SK-N-MC (cell line): ENCODE data around the gene SSH3.
A peak's percentile ranks its signal among the peaks of the same experiment; 100 is the strongest.

Experiments used
- DNase-seq: peaks from one replicate; pipeline ENCODE4 v3.0.0-alpha.2; 2011; ENCODE audit warnings: low read depth, low spot score
- H3K27ac ChIP-seq: fragments of 200-600 bp; sonication (generic); 2 replicates; pipeline ENCODE4 v1.5.1; 2016; ENCODE audit warnings: mixed run types
- H3K36me3 ChIP-seq: fragments of 200-600 bp; sonication (generic); 2 replicates; pipeline ENCODE4 v1.6.1; 2017; ENCODE audit warnings: antibody characterized with exemption, low read length, mixed read lengths; ENCODE audit not compliant: insufficient read depth
- H3K4me3 ChIP-seq: fragments of 200-600 bp; sonication (generic); 2 replicates; pipeline ENCODE4 v1.5.1; 2016
- H3K9ac ChIP-seq: fragments of 200-600 bp; sonication (generic); 2 replicates; pipeline ENCODE4 v1.8.0; 2017; ENCODE audit warnings: mixed run types, mixed read lengths; ENCODE audit not compliant: insufficient read length
- H3K9me3 ChIP-seq: fragments of 200-600 bp; sonication (generic); 2 replicates; pipeline ENCODE4 v1.6.1; 2017; ENCODE audit warnings: low read depth, mild to moderate bottlenecking, antibody characterized with exemption, low read length, moderate library complexity, mixed read lengths
- EZH2 ChIP-seq: fragments of 200-600 bp; sonication (generic); IDR thresholded peaks from one replicate; pipeline ENCODE4 v1.6.1; 2017; ENCODE audit warnings: antibody characterized with exemption
- FOXP2 ChIP-seq: optimal IDR thresholded peaks from 2 replicates; pipeline ENCODE3; 2011; ENCODE audit warnings: mild to moderate bottlenecking, moderate library complexity; ENCODE audit not compliant: insufficient read depth; ENCODE audit errors: extremely low read length, control extremely low read depth
- POLR2AphosphoS5 ChIP-seq: IDR thresholded peaks from 2 replicates; pipeline ENCODE4 v1.6.1; 2012; ENCODE audit warnings: mild to moderate bottlenecking, low read depth, low read length, borderline replicate concordance

SSH3 gene

DNA sequence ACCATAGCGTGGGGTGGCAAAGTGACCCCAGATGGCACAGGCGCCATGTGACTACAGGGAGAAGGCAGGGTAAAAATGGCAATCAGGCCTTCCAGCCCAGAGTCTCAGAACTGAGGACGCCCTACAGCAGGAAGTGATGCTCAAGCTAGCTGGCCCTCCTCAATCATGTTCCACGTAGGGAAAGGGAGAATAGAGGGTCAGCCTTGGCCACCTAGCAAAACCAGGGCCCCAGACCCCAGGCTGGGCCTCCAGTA, 15.2 kb upstream of the SSH3 start:
- Histone ChIP-seq H3K4me3 (peak overlapping the region; percentile 86), H3K36me3 (peaks cover 43% of the 10 kb centered on the region), H3K9me3 (no peaks in the 10 kb centered on the region), H3K9ac (peak overlapping the region; percentile 74), H3K27ac (peak overlapping the region; percentile 97)
- TF ChIP-seq EZH2: no peak
- no peak for TF ChIP-seq FOXP2
- TF ChIP-seq POLR2AphosphoS5: no peak
- DNase-seq: no peak

DNA sequence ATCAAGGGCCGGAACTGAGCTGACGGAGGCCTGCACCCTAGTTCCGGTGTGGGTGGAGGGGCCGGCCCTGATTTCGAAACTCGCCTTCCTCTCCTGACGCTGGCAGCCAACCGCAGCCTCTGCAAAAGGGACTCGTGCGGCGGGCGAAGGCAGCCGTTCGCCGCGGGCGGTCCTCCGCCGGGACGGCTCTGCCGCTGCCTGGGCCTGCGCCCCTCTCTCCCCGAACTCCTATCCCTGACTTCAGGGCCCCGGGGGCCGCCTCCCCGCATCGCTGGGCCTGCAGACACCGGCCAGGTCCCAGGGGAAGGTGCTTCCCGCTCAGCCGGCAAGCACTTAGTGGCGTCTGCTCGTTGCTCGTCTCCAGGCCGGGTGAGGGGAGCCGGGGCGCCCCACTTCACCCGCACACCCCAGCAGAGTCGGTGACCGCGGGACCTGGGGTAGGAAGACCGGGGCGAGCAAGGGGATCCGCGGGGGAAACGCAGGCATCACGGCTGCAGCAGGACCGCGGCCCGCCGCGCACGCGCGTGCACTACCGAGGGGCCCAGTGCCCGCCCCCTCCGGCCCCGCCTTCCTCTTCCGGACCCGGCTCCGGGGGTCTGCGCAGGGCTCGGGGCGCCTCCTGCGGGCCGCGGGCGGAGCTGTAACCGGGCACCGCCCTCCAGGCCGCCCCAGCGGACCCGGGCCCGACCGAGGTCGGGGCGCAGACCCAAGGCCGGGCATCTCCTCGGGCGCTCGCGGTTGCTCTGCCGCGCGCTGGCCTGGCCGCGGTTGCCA, 14.7 kb upstream of the SSH3 start:
- no peaks in the 10 kb centered on the region for H3K9me3 ChIP-seq
- peak; percentile 80 for TF ChIP-seq FOXP2
- peak; percentile 79 for TF ChIP-seq POLR2AphosphoS5
- no peak for TF ChIP-seq EZH2
- H3K36me3 ChIP-seq: peaks cover 41% of the 10 kb centered on the region
- H3K9ac ChIP-seq: peak overlapping the region; percentile 74
- H3K4me3 ChIP-seq: peak overlapping the region; percentile 86
- DNase-seq: peak; percentile 22
- H3K27ac ChIP-seq: peak overlapping the region; percentile 97

GRCh38 chr11:67289226-67289650, 14.1 kb upstream of the SSH3 start, which contains the start of gene ANKRD13D:
ANKRD13D (plus strand) TSS chr11:67289303; CDS start chr11:67289461, 158 bp downstream.
- DNase-seq: no peak
- H3K36me3 ChIP-seq: peaks cover 41% of the 10 kb centered on the region
- H3K9me3 ChIP-seq: peaks cover 3% of the 10 kb centered on the region; the same call in 1 of the 2 replicates
- no peak for TF ChIP-seq EZH2
- no peak for TF ChIP-seq POLR2AphosphoS5
- no peak for TF ChIP-seq FOXP2
- H3K27ac ChIP-seq: peak within 1 kb of the TSS; percentile 97
- H3K9ac ChIP-seq: peak within 1 kb of the TSS; percentile 85
- peak within 1 kb of the TSS; percentile 86 for H3K4me3 ChIP-seq

DNA sequence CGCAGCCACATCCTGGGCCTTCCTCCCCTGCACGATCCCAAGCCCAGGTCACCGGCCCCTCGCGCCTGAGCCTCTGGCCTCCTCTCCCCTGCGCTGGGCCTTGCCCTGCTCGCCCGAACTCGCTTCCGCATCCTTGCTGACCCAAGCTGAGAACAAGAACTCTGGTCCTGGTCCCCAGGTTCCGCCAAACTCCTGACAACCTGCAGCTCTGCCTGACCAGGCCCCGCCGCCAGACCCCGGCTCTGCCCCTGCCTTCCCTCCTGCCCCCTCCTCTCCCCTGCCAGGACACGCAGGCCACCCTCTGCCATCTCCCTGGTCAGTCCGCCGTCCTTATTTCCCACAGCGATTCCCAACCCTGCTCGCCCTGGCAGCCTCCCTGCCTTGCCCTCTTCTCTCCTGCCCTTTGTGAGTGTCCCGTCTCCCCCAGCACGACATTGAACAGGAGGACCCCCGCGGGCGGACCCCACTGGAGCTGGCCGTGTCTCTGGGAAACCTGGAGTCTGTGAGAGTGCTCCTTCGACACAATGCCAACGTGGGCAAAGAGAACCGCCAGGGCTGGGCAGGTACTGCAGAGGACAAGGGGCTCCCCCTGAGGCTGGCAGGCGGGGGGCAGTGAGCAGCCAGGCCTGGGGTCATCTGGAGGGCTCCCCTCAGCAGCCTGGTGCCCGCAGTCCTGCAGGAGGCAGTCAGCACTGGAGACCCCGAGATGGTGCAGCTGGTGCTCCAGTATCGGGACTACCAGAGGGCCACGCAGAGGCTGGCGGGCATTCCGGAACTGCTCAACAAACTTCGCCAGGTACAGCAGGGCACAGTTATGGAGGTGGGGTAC, 13.5 kb upstream of the SSH3 start:
- no peak for TF ChIP-seq FOXP2
- no peak for TF ChIP-seq EZH2
- no peak for TF ChIP-seq POLR2AphosphoS5
- Histone ChIP-seq H3K9ac (peak overlapping the region; percentile 85), H3K9me3 (peaks cover 6% of the 10 kb centered on the region; the same call in 1 of the 2 replicates), H3K36me3 (peaks cover 45% of the 10 kb centered on the region), H3K27ac (no peak overlapping the region), H3K4me3 (peak overlapping the region; percentile 84)
- no peak for DNase-seq

GRCh38 chr11:67290801-67291200, 12.5 kb upstream of the SSH3 start:
- peak overlapping the region; percentile 85 for H3K9ac ChIP-seq
- DNase-seq: no peak
- H3K9me3 ChIP-seq: peaks cover 9% of the 10 kb centered on the region; the same call in 1 of the 2 replicates
- TF ChIP-seq EZH2 (no peak), POLR2AphosphoS5 (no peak), FOXP2 (no peak)
- 0 out of 2 replicates have a peak overlapping the region, but pooled peaks have one; percentile 84 for H3K4me3 ChIP-seq
- H3K27ac ChIP-seq: no peak overlapping the region
- H3K36me3 ChIP-seq: peaks cover 55% of the 10 kb centered on the region

DNA sequence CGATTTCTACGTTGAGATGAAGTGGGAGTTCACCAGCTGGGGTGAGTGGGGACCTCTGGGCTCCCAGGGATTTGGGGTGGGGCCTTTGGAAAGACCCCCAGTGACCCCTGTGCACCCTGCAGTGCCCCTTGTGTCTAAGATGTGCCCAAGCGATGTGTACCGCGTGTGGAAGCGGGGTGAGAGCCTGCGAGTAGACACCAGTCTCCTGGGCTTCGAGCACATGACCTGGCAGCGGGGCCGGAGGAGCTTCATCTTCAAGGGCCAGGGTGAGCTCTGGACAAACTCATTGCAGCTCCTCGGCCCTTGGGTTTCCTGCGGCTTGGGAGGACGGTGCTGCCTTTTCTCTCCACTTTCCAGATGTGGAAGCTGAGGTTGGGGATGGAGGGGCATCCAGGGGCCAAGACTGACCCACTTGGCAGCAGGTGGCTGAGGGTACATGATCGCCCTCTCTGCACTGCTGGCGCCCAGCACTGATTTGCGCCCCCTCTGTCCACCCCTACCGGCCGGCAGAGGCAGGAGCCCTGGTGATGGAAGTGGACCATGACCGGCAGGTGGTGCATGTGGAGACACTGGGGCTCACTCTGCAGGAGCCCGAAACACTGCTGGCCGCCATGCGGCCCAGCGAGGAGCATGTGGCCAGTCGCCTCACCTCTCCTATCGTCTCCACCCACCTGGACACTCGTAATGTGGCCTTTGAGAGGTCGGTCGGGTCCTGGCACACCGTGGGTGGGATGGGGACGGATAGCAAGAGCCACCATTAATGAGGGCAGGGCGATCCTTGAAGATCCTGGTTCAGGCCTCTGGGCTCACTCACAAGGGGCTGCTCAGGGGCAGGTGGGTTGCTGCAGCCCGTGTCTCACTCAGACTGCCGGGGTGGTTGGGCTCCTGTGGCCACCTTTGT, 11.6 kb upstream of the SSH3 start:
- peaks cover 10% of the 10 kb centered on the region; the same call in 1 of the 2 replicates for H3K9me3 ChIP-seq
- H3K27ac ChIP-seq: peak overlapping the region; percentile 21; the same call in 1 of the 2 replicates
- TF ChIP-seq POLR2AphosphoS5 (no peak), EZH2 (no peak), FOXP2 (no peak)
- H3K36me3 ChIP-seq: peaks cover 64% of the 10 kb centered on the region
- no peak overlapping the region for H3K4me3 ChIP-seq
- no peak for DNase-seq
- H3K9ac ChIP-seq: no peak overlapping the region

GRCh38 chr11:67292671-67293070, 10.7 kb upstream of the SSH3 start:
- H3K4me3 ChIP-seq: no peak overlapping the region
- no peak for DNase-seq
- H3K9me3 ChIP-seq: peaks cover 10% of the 10 kb centered on the region; the same call in 1 of the 2 replicates
- H3K27ac ChIP-seq: peak overlapping the region; percentile 21; the same call in 1 of the 2 replicates
- H3K9ac ChIP-seq: no peak overlapping the region
- no peak for TF ChIP-seq FOXP2
- no peak for TF ChIP-seq EZH2
- no peak for TF ChIP-seq POLR2AphosphoS5
- peaks cover 68% of the 10 kb centered on the region for H3K36me3 ChIP-seq
